Spleen (tissue), 7 donors: ENCODE results near the gene PKHD1.

ENCODE experiments used
- CTCF ChIP-seq, 11 experiments: fragments of 200-600 bp in 7 of 11; fragments of 450-650 bp in 4 of 11; sonication (generic) in 4 of 11; IDR thresholded peaks in 8 of 11; conservative IDR thresholded peaks in 3 of 11; 1 replicate in 7 of 11; 2 replicates in 4 of 11; pipeline versions ENCODE4 v1.4.0 to v1.8.0; 2016 to 2021; ENCODE audit warnings: antibody characterized with exemption in 11 of 11, inconsistent platforms in 4 of 11, mild to moderate bottlenecking in 1 of 11
- POLR2A ChIP-seq, 3 donors: fragments of 450-650 bp; IDR thresholded peaks; one replicate each; pipeline ENCODE4 v1.5.1; 2017; ENCODE audit warnings: antibody characterized with exemption in 3 of 3, mild to moderate bottlenecking in 1 of 3
- donor health status: DM: no; HTN: no; CAD: no; lungs with moderate emphysema.
- donor health status: DM: no; HTN: no; CAD: no.
- donor health status: DM: no; HTN: no; CAD: no.

- TF ChIP-seq CTCF (IDR thresholded peaks at IDR 0.05 in 8 of 11, conservative IDR thresholded peaks at IDR 0.05 in 3 of 11) (no peak), POLR2A (IDR thresholded peaks at IDR 0.05) (no peak)
Observed at GRCh38 chr6:52130440-52130839, 43.0 kb upstream of the PKHD1 start.
